ENCODE data around the gene SDK2. TPM values are rescaled to one million over a fixed set of nuclear protein-coding genes. Genes with fewer than 3 reads are reported as not detected.
A peak's percentile ranks its signal among the peaks of the same experiment; 100 is the strongest.

SDK2 gene
- polyA plus RNA-seq, 1 experiment = 0.04 TPM

GRCh38 chr17:73302189-73302588 lies 342.1 kb downstream of the SDK2 start:
- CTCF ChIA-PET = interaction anchor here (0.7 to 1.9 kb wide), 4 partner anchors 11 to 63 kb away, joined by 3 to 6 read pairs (median 4); no protein-coding TSS in a partner anchor
- Histone ChIP-seq H3K36me3 (ENCODE audit: control insufficient read depth, insufficient read depth, low read length) (0 out of 2 replicates have a peak, but pooled peaks cover 3% of the 10 kb centered on the region), H3K27me3 (ENCODE audit: control insufficient read depth, insufficient read depth, low read length) (no peaks in the 10 kb centered on the region), H3K4me3 (ENCODE audit: low read depth, low read length) (no peak overlapping the region)
- POLR2A ChIA-PET = no interaction called here
- DNase-seq (ENCODE audit: low read depth) = no peak
- no peak for TF ChIP-seq CTCF (IDR thresholded peaks at IDR 0.05; ENCODE audit: insufficient read depth, low read depth, low read length)

DNA sequence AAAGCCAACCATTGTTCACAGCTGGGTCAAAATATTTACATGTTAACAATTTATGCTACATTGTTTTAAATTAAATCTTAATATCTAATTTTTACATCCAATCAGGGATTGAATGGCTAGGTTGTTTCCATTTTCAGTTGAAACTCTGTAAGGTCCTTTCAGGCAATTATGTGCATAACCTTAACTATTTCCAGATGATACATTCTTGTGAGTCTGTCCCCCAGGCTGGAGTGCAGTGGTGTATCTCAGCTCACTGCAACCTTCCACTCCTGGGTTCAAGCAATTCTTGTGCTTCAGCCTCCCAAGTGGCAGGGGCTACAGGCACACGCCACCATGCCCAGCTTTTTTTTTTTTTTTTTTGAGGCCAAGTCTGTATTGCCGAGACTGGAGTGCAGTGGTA lies 342.9 kb downstream of the SDK2 start:
- CTCF ChIA-PET = interaction anchor here (1.5 to 1.9 kb wide), 2 partner anchors 10 to 20 kb away, joined by 4 to 6 read pairs; no protein-coding TSS in a partner anchor
- no peaks in the 10 kb centered on the region for H3K27me3 ChIP-seq (ENCODE audit: control insufficient read depth, insufficient read depth, low read length)
- POLR2A ChIA-PET = interaction anchor here (0.6 kb wide), 1 partner anchor 347 kb away, joined by 17 read pairs; no protein-coding TSS in a partner anchor
- no peak for TF ChIP-seq CTCF (IDR thresholded peaks at IDR 0.05; ENCODE audit: insufficient read depth, low read depth, low read length)
- no peak for DNase-seq (ENCODE audit: low read depth)
- no peaks in the 10 kb centered on the region for H3K36me3 ChIP-seq (ENCODE audit: control insufficient read depth, insufficient read depth, low read length)
- no peak overlapping the region for H3K4me3 ChIP-seq (ENCODE audit: low read depth, low read length)

DNA sequence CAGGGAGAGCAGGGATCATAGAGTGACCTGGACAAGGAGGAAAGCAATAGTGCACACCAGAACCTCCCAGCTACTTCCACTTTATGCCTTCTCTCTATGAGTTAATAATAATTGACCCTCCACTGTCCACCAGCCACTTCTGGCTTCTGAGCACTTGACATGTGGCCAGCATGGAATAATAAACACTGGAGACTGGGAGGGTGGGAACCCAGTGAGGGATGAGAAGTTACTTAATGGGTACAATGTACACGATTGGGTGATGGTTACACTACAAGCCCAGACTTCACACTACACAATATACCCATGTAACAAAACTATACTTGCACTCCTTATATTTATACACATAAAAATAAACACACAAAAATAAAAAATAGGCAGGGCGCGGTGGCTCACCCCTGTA lies 343.9 kb downstream of the SDK2 start:
- Histone ChIP-seq H3K4me3 (ENCODE audit: low read depth, low read length) (no peak overlapping the region), H3K27me3 (ENCODE audit: control insufficient read depth, insufficient read depth, low read length) (no peaks in the 10 kb centered on the region), H3K36me3 (ENCODE audit: control insufficient read depth, insufficient read depth, low read length) (no peaks in the 10 kb centered on the region)
- POLR2A ChIA-PET = no interaction called here
- TF ChIP-seq CTCF (IDR thresholded peaks at IDR 0.05; ENCODE audit: insufficient read depth, low read depth, low read length) = no peak
- CTCF ChIA-PET = interaction anchor here (1.0 kb wide), 2 partner anchors 8 to 45 kb away, joined by 3 to 4 read pairs; no protein-coding TSS in a partner anchor
- no peak for DNase-seq (ENCODE audit: low read depth)

DNA sequence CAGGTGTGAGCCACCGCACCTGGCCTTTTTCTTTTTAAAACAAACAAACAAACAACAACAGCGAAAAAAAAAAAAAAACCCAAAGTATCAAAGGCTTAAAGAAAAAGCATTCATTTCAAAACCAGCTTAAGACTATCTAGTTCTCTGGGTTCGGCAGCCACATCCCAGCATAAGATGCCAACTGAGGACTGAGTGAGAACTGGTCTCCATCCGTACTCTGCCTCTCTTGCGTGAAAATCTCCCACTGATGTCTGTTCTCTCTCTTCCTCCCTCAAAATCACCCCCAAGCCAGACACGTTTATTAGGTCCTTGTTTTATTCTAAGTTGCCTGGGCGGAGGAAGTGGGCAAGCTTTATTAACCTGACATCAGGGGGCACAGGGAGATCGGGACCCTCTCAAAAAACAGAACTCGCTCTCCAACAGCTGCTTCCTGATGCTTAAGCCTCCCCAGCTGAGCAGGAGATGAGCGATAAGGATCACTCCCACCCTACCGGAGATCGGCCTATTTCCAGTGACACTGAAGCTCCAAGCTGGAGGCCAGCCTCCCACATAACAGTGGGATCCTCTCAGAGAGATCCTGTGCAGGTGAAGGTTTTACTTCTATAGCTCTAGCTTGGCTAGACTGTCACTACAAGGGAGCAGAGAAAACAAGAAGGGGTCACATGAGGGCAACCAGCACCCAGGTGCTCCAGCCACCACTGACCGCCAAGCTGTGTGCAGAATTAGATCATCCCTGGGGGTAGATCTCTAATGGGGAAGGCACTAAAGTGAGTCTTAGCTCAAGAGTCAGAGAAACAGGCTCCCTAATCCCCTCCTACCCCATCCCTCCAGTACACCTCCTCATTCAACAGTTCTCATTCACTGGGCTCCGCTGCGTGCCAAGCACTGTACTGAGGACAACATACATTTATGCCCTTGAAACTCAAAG lies 346.0 kb downstream of the SDK2 start:
- H3K27me3 ChIP-seq (ENCODE audit: control insufficient read depth, insufficient read depth, low read length) = no peaks in the 10 kb centered on the region
- DNase-seq (ENCODE audit: low read depth) = no peak
- no peak for TF ChIP-seq CTCF (IDR thresholded peaks at IDR 0.05; ENCODE audit: insufficient read depth, low read depth, low read length)
- ChIA-PET CTCF (interaction anchor here (1.4 to 1.5 kb wide), 2 partner anchors 12 to 44 kb away, joined by 3 read pairs; no protein-coding TSS in a partner anchor), POLR2A (no interaction called here)
- H3K36me3 ChIP-seq (ENCODE audit: control insufficient read depth, insufficient read depth, low read length) = no peaks in the 10 kb centered on the region
- H3K4me3 ChIP-seq (ENCODE audit: low read depth, low read length) = no peak overlapping the region

DNA sequence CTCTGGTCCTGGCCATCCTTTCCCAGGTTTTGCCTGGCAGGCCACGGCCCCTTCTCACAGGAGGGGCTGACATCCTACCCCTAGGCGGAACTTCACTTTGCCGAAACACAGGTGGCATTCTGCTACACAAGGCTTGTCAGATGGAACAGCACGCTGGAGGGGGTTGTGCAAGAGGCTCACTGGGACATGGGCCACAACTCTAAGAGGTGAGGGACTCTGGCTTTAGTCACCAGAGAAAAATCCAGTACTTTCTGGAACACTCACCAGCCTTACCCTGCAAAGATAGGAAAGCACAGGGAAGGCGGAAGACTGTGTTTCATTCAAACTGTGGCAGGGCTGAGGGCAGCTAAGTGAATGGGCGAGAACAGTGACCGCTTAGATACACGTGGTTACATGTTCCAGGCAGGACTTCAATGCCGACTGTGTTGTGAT lies 350.7 kb downstream of the SDK2 start:
- peak; percentile 70 for DNase-seq (ENCODE audit: low read depth)
- no peaks in the 10 kb centered on the region for H3K27me3 ChIP-seq (ENCODE audit: control insufficient read depth, insufficient read depth, low read length)
- no peaks in the 10 kb centered on the region; the same call in 1 of the 2 replicates for H3K36me3 ChIP-seq (ENCODE audit: control insufficient read depth, insufficient read depth, low read length)
- ChIA-PET POLR2A (no interaction called here), CTCF (interaction anchor here (0.9 to 1.5 kb wide), 2 partner anchors 17 to 36 kb away, joined by 3 to 4 read pairs; no protein-coding TSS in a partner anchor)
- no peak for TF ChIP-seq CTCF (IDR thresholded peaks at IDR 0.05; ENCODE audit: insufficient read depth, low read depth, low read length)
- no peak overlapping the region for H3K4me3 ChIP-seq (ENCODE audit: low read depth, low read length)
